ENCODE measurements around the gene TIPARP. TPM values are rescaled to one million over a fixed set of nuclear protein-coding genes. Genes with fewer than 3 reads are reported as not detected.

TIPARP gene
- total RNA-seq, 1 experiment from 2014 or later: 22.1 TPM

DNA sequence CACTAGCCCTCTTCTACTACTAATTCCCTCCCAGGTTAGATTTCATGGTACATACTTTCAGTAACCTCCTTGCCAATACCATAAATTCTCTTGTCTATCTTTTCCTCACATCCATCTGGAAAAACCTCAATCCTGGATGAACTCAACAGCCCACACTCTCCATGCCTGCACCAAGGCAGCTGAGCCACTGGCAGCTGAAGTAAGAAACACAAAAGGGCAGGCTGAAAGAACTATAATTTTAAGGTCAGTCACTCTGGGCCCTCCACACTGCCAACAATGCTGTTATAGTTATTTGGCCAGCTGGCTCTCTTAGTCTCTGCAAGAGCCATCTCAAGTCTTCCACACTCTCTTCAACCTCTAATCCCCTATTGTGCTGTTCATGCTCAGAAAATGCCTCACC is 15.1 kb upstream of the TIPARP start:
- intact Hi-C loops (cut with micrococcal nuclease; ENCODE audit: unreplicated experiment) (no loop called here), in situ Hi-C loops (cut with HindIII; ENCODE audit: low pct_unique_long_range_greater_than_20kb, low sequenced_read_pairs) (no loop called here)
- Histone ChIP-seq H3K4me1 (ENCODE audit: control insufficient read depth, insufficient read depth, low read length) (no peaks in the 10 kb centered on the region), H3K27ac (ENCODE audit: low read length) (no peak overlapping the region), H3K4me3 (ENCODE audit: low read depth in 2 of 2, low read length in 2 of 2) (no peak overlapping the region), H3K9me3 (ENCODE audit: control insufficient read depth, insufficient read depth, low read depth, low read length) (no peaks in the 10 kb centered on the region), H3K36me3 (ENCODE audit: control insufficient read depth, insufficient read depth, low read length) (no peaks in the 10 kb centered on the region), H3K27me3 (ENCODE audit: control insufficient read depth, insufficient read depth, low read length) (no peaks in the 10 kb centered on the region)
- DNase-seq (ENCODE audit: low read depth, low spot score) (no peak), ATAC-seq (no peak)
- ChIA-PET POLR2A (no interaction called here), CTCF (no interaction called here)
- no TSS peak for BruUV-seq (replicated peaks)
- TF ChIP-seq POLR2AphosphoS5 (IDR thresholded peaks at IDR 0.05; ENCODE audit: low read depth, low read length) (no peak), SIN3A (IDR thresholded peaks at IDR 0.05; ENCODE audit: borderline replicate concordance, insufficient read depth, low read depth, low read length) (no peak), TCF7L2 (IDR thresholded peaks at IDR 0.05; ENCODE audit: low read depth, low read length) (no peak)
- TF ChIP-seq, protein P1, sequence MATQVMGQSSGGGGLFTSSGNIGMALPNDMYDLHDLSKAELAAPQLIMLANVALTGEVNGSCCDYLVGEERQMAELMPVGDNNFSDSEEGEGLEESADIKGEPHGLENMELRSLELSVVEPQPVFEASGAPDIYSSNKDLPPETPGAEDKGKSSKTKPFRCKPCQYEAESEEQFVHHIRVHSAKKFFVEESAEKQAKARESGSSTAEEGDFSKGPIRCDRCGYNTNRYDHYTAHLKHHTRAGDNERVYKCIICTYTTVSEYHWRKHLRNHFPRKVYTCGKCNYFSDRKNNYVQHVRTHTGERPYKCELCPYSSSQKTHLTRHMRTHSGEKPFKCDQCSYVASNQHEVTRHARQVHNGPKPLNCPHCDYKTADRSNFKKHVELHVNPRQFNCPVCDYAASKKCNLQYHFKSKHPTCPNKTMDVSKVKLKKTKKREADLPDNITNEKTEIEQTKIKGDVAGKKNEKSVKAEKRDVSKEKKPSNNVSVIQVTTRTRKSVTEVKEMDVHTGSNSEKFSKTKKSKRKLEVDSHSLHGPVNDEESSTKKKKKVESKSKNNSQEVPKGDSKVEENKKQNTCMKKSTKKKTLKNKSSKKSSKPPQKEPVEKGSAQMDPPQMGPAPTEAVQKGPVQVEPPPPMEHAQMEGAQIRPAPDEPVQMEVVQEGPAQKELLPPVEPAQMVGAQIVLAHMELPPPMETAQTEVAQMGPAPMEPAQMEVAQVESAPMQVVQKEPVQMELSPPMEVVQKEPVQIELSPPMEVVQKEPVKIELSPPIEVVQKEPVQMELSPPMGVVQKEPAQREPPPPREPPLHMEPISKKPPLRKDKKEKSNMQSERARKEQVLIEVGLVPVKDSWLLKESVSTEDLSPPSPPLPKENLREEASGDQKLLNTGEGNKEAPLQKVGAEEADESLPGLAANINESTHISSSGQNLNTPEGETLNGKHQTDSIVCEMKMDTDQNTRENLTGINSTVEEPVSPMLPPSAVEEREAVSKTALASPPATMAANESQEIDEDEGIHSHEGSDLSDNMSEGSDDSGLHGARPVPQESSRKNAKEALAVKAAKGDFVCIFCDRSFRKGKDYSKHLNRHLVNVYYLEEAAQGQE (IDR thresholded peaks at IDR 0.05; ENCODE audit: insufficient read depth in 1 of 2, low read depth in 2 of 2, low read length in 1 of 2): no peak
- TF ChIP-seq, protein P2, sequence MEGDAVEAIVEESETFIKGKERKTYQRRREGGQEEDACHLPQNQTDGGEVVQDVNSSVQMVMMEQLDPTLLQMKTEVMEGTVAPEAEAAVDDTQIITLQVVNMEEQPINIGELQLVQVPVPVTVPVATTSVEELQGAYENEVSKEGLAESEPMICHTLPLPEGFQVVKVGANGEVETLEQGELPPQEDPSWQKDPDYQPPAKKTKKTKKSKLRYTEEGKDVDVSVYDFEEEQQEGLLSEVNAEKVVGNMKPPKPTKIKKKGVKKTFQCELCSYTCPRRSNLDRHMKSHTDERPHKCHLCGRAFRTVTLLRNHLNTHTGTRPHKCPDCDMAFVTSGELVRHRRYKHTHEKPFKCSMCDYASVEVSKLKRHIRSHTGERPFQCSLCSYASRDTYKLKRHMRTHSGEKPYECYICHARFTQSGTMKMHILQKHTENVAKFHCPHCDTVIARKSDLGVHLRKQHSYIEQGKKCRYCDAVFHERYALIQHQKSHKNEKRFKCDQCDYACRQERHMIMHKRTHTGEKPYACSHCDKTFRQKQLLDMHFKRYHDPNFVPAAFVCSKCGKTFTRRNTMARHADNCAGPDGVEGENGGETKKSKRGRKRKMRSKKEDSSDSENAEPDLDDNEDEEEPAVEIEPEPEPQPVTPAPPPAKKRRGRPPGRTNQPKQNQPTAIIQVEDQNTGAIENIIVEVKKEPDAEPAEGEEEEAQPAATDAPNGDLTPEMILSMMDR (IDR thresholded peaks at IDR 0.05): no peak

DNA sequence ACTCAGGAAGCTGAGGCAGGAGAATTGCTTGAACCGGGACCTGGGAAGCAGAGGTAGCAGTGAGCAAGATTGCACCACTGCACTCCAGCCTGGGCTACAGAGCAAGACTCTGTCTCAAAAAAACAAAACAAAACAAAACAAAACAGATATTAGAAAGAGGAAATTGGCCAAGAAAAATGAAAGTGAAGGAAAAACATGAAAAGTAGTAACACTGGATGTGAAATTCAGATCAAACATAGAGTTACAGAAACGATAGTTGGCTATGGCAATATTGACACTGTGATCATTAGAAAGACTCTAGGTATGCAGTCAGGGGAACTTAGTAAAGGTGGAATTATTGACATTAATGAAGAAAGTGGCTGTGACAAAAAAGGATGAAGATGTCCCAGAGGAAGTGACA is 13.2 kb upstream of the TIPARP start:
- Histone ChIP-seq H3K4me1 (ENCODE audit: control insufficient read depth, insufficient read depth, low read length) (no peaks in the 10 kb centered on the region), H3K27me3 (ENCODE audit: control insufficient read depth, insufficient read depth, low read length) (no peaks in the 10 kb centered on the region), H3K9me3 (ENCODE audit: control insufficient read depth, insufficient read depth, low read depth, low read length) (no peaks in the 10 kb centered on the region), H3K27ac (ENCODE audit: low read length) (no peak overlapping the region), H3K4me3 (ENCODE audit: low read depth in 2 of 2, low read length in 2 of 2) (no peak overlapping the region), H3K36me3 (ENCODE audit: control insufficient read depth, insufficient read depth, low read length) (no peaks in the 10 kb centered on the region)
- ATAC-seq: no peak
- TF ChIP-seq POLR2AphosphoS5 (IDR thresholded peaks at IDR 0.05; ENCODE audit: low read depth, low read length): no peak
- TF ChIP-seq SIN3A (IDR thresholded peaks at IDR 0.05; ENCODE audit: borderline replicate concordance, insufficient read depth, low read depth, low read length): no peak
- TF ChIP-seq, protein P1 (IDR thresholded peaks at IDR 0.05; ENCODE audit: insufficient read depth in 1 of 2, low read depth in 2 of 2, low read length in 1 of 2): no peak
- no peak for TF ChIP-seq TCF7L2 (IDR thresholded peaks at IDR 0.05; ENCODE audit: low read depth, low read length)
- TF ChIP-seq, protein P2 (IDR thresholded peaks at IDR 0.05): no peak
- CTCF ChIA-PET: no interaction called here
- no TSS peak for BruUV-seq (replicated peaks)
- no peak for DNase-seq (ENCODE audit: low read depth, low spot score)
- in situ Hi-C loops (cut with HindIII; ENCODE audit: low pct_unique_long_range_greater_than_20kb, low sequenced_read_pairs) (no loop called here), intact Hi-C loops (cut with micrococcal nuclease; ENCODE audit: unreplicated experiment) (no loop called here)
- POLR2A ChIA-PET: no interaction called here
